GM19397 (cell line): Measurements from ENCODE around the gene JTB.
"Not testable (repeated sequence)": the region's sequence is repeated elsewhere in the genome, so short reads cannot be mapped to it uniquely, and the experiment has no call there.

Source experiments
- ATAC-seq: cut with Tn5 transposase; IDR thresholded peaks from one replicate; pipeline ENCODE4 v1.9.1; 2021; ENCODE audit warnings: mild to moderate bottlenecking, moderate library complexity; ENCODE audit not compliant: unreplicated experiment

JTB gene

GRCh38 chr1:153979091-153979490 is 1.6 kb upstream of the JTB start:
- not testable (repeated sequence) for ATAC-seq

- no peak for ATAC-seq
Observed at GRCh38 chr1:153978274-153978909, 918 bp upstream of the JTB start.

GRCh38 chr1:153976819-153977249 is 640 bp downstream of the JTB start:
- no peak for ATAC-seq

GRCh38 chr1:153973525-153973924 is 3.9 kb downstream of the JTB start:
- ATAC-seq = no peak

GRCh38 chr1:153973071-153973470 is 4.4 kb downstream of the JTB start:
- ATAC-seq = no peak

GRCh38 chr1:153970346-153970745 is 7.1 kb downstream of the JTB start:
- ATAC-seq = no peak

GRCh38 chr1:153968972-153969371 is 8.5 kb downstream of the JTB start:
- no peak for ATAC-seq

- ATAC-seq = no peak
Observed at GRCh38 chr1:153968408-153968807, 9.1 kb downstream of the JTB start.

- no peak for ATAC-seq
Observed at GRCh38 chr1:153968000-153968363, 9.5 kb downstream of the JTB start.

- ATAC-seq = peak; percentile 54
Observed at GRCh38 chr1:153967107-153967999, 10.1 kb downstream of the JTB start, which contains the start of gene CREB3L4. Gene CREB3L4, plus strand, starts transcription at chr1:153967902. Its CDS starts 624 bp downstream, at chr1:153968526.

GRCh38 chr1:153963850-153964331 is 13.6 kb downstream of the JTB start:
- peak; percentile 1 for ATAC-seq

GRCh38 chr1:153963030-153963849 is 14.2 kb downstream of the JTB start, which contains the start of gene SLC39A1:
Gene SLC39A1, minus strand, starts transcription at chr1:153963537. Its CDS starts 822 bp downstream, at chr1:153962715.
- ATAC-seq = peak; percentile 36

GRCh38 chr1:153962088-153963029 is 15.1 kb downstream of the JTB start:
- ATAC-seq = no peak

GRCh38 chr1:153961421-153961820 is 16.1 kb downstream of the JTB start:
- ATAC-seq = no peak

- ATAC-seq = no peak
Observed at GRCh38 chr1:153960206-153960605, 17.3 kb downstream of the JTB start.

- no peak for ATAC-seq
Observed at GRCh38 chr1:153959454-153959853, 18.0 kb downstream of the JTB start.

GRCh38 chr1:153958961-153959260 is 18.6 kb downstream of the JTB start:
- ATAC-seq = no peak

GRCh38 chr1:153958111-153958960 is 19.1 kb downstream of the JTB start, which contains the start of gene CRTC2:
Gene CRTC2, minus strand, starts transcription at chr1:153958612. Its CDS starts 115 bp downstream, at chr1:153958497.
- ATAC-seq = peak; percentile 69

- peak; percentile 13 for ATAC-seq
Observed at GRCh38 chr1:153957744-153958110, 19.7 kb downstream of the JTB start.
